ENCODE measurements around the gene TF. TPM values are rescaled to one million over a fixed set of nuclear protein-coding genes. Genes with fewer than 3 reads are reported as not detected.

TF gene
- total and polyA plus RNA-seq, 2 of the 8 experiments (the other 6 are each of a cell fraction or from before 2014, with no cell fraction given): 0.02 to 0.26 TPM

DNA sequence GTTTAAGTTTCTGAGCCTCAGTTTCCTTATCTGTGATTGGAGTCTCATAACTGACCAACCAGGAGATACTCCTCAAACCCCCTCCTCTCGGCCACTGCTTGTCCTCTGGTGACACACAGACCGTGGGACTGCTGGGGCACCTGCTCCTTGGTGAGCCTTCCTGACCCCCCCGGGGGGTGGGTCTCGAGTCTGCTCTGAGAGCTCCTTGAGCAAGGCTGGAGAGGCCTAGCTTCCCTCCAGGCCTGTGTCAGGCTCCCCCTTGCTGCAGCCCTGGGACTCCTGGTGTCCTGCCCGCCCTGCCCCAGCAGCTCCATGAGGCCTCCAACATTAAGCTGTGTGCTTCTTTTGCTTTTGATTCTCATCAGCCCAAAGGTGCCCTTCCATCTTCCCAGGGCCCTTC is 87.1 kb downstream of the TF start:
- Histone ChIP-seq H3K56ac (replicated peaks; ENCODE audit: insufficient read length, low read depth, low read length) (no peak overlapping the region), H4K20me1 (replicated peaks in 1 of 2; ENCODE audit: control insufficient read depth in 1 of 2, insufficient read depth in 2 of 2, low read length in 2 of 2) (peaks cover 0 to 1% of the 10 kb centered on the region in 2 experiments), H3K4ac (replicated peaks; ENCODE audit: insufficient read length, low read depth, low read length) (no peak overlapping the region), H2BK20ac (ENCODE audit: low read length) (no peak overlapping the region), H2BK15ac (ENCODE audit: low read length) (no peak overlapping the region), H2AK5ac (ENCODE audit: low read depth, low read length) (no peak overlapping the region), H2BK5ac (ENCODE audit: low read depth, low read length) (no peak overlapping the region), H4K91ac (replicated peaks; ENCODE audit: insufficient read length, low read length) (no peak overlapping the region), H3K23ac (ENCODE audit: insufficient read length) (no peak overlapping the region), H2BK120ac (replicated peaks; ENCODE audit: low read depth, low read length) (no peak overlapping the region), H4K8ac (ENCODE audit: extremely low read depth, insufficient read depth, low read length) (no peak overlapping the region), H3K4me3 (ENCODE audit: extremely low read depth in 1 of 4, insufficient read depth in 2 of 4, low read depth in 3 of 4, low read length in 4 of 4) (no peak overlapping the region), H3K4me1 (replicated peaks in 1 of 4; ENCODE audit: control insufficient read depth in 3 of 4, insufficient read depth in 4 of 4, low read length in 3 of 4) (no peaks in the 10 kb centered on the region), H3K18ac (ENCODE audit: extremely low read depth, low read length) (no peak overlapping the region), H3K9ac (replicated peaks in 1 of 4; ENCODE audit: extremely low read depth in 1 of 4, low read depth in 3 of 4, low read length in 3 of 4) (no peak overlapping the region), H3K27me3 (replicated peaks in 1 of 4; ENCODE audit: control insufficient read depth in 3 of 4, extremely low read depth in 1 of 4, insufficient read depth in 3 of 4, low read length in 3 of 4) (no peaks in the 10 kb centered on the region), H3K9me3 (ENCODE audit: insufficient read depth in 2 of 2, low read depth in 1 of 2, low read length in 1 of 2) (no peaks in the 10 kb centered on the region), H3K79me1 (ENCODE audit: low read depth, low read length) (no peaks in the 10 kb centered on the region), H3K23me2 (ENCODE audit: low read depth, low read length) (peaks cover 4% of the 10 kb centered on the region; the same call in 1 of the 2 replicates), H3K4me2 (ENCODE audit: insufficient read depth in 1 of 2, low read depth in 2 of 2, low read length in 2 of 2) (no peak overlapping the region), H2BK12ac (ENCODE audit: low read depth, low read length) (no peak overlapping the region), H3K27ac (ENCODE audit: low read depth, low read length) (no peak overlapping the region), H2AFZ (ENCODE audit: low read length) (no peak overlapping the region), H4K5ac (ENCODE audit: insufficient read length, low read depth, low read length) (no peak overlapping the region), H3K14ac (ENCODE audit: insufficient read length) (no peak overlapping the region), H3K36me3 (ENCODE audit: control insufficient read depth in 2 of 4, insufficient read depth in 4 of 4, low read length in 3 of 4) (no peaks in the 10 kb centered on the region; a peak in 3 of 8 replicates), H3K79me2 (ENCODE audit: control insufficient read depth in 1 of 2, insufficient read depth in 2 of 2, low read length in 2 of 2) (no peaks in the 10 kb centered on the region)
- ChIA-PET CTCF (ENCODE audit: partially characterized antibody) (interaction anchor here (0.6 to 7.9 kb wide), 21 partner anchors 8 to 281 kb away, joined by 3 to 75 read pairs (median 5); no protein-coding TSS in a partner anchor), POLR2A (ENCODE audit: partially characterized antibody) (interaction anchor here (0.6 to 1.2 kb wide), 3 partner anchors 10 to 192 kb away, joined by 4 read pairs; no protein-coding TSS in a partner anchor)
- DNase-seq (ENCODE audit: low read depth in 1 of 2, low spot score in 2 of 2): peak in 1 of 2 experiments; percentile 23
- WGBS, 2 experiments (ENCODE audit: extremely low coverage in 1 of 2, insufficient coverage in 1 of 2, insufficient read length in 1 of 2, insufficient replicate concordance in 2 of 2, low coverage in 1 of 2, low lambda C conversion rate in 2 of 2, missing lambda C conversion rate in 1 of 2): 97% methylated on average over 5 of the region's 5 CpGs; no CpG with 5 or more reads in 1 of the 2 experiments
- TF ChIP-seq, protein P1, sequence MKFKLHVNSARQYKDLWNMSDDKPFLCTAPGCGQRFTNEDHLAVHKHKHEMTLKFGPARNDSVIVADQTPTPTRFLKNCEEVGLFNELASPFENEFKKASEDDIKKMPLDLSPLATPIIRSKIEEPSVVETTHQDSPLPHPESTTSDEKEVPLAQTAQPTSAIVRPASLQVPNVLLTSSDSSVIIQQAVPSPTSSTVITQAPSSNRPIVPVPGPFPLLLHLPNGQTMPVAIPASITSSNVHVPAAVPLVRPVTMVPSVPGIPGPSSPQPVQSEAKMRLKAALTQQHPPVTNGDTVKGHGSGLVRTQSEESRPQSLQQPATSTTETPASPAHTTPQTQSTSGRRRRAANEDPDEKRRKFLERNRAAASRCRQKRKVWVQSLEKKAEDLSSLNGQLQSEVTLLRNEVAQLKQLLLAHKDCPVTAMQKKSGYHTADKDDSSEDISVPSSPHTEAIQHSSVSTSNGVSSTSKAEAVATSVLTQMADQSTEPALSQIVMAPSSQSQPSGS (IDR thresholded peaks at IDR 0.05; ENCODE audit: low read length): no peak
- TF ChIP-seq BCL11A (IDR thresholded peaks at IDR 0.05; ENCODE audit: low read depth in 2 of 2, low read length in 2 of 2) (no peak), SUZ12 (IDR thresholded peaks at IDR 0.05; ENCODE audit: low read length) (no peak), JUND (IDR thresholded peaks at IDR 0.05; ENCODE audit: low read length) (no peak), SRF (IDR thresholded peaks at IDR 0.05; ENCODE audit: low read depth, low read length) (no peak)
- TF ChIP-seq, protein P2, sequence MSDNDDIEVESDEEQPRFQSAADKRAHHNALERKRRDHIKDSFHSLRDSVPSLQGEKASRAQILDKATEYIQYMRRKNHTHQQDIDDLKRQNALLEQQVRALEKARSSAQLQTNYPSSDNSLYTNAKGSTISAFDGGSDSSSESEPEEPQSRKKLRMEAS (IDR thresholded peaks at IDR 0.05): no peak
- no peak for FAIRE-seq
